ENCODE results near the gene TSPAN18. TPM values are rescaled to one million over a fixed set of nuclear protein-coding genes. Genes with fewer than 3 reads are reported as not detected.

Gene TSPAN18
- total RNA-seq, 2 experiments from 2014 or later, result 7.5 to 8.7 TPM

GRCh38 chr11:44787070-44787469 lies 60.3 kb downstream of the TSPAN18 start:
- H3K27me3 Mint-ChIP-seq (ENCODE audit: low read depth), result peaks cover 5% of the 10 kb centered on the region
- H3K9me3 Mint-ChIP-seq (ENCODE audit: insufficient read depth), result no peaks in the 10 kb centered on the region
- no peak for DNase-seq
- ATAC-seq, result no peak
- no peaks in the 10 kb centered on the region for H3K36me3 Mint-ChIP-seq (ENCODE audit: low read depth)
- H3K4me3 Mint-ChIP-seq, result no peak overlapping the region
- no peak overlapping the region for H3K27ac Mint-ChIP-seq
- CTCF ChIA-PET, result interaction anchor here (1.4 kb wide), 1 partner anchor 13 kb away, joined by 3 read pairs; no protein-coding TSS in a partner anchor
- no peaks in the 10 kb centered on the region for H3K4me1 Mint-ChIP-seq (ENCODE audit: low read depth)
- POLR2A ChIA-PET, result no interaction called here

- Mint-ChIP-seq H3K27me3 (ENCODE audit: low read depth) (peaks cover 5% of the 10 kb centered on the region), H3K4me1 (ENCODE audit: low read depth) (no peaks in the 10 kb centered on the region), H3K4me3 (no peak overlapping the region), H3K9me3 (ENCODE audit: insufficient read depth) (no peaks in the 10 kb centered on the region), H3K27ac (no peak overlapping the region), H3K36me3 (ENCODE audit: low read depth) (no peaks in the 10 kb centered on the region)
- ChIA-PET POLR2A (no interaction called here), CTCF (interaction anchor here (1.2 kb wide), 2 partner anchors 12 to 139 kb away, joined by 5 to 6 read pairs; no protein-coding TSS in a partner anchor)
- DNase-seq, result no peak
- no peak for ATAC-seq
These were observed 61.2 kb downstream of the TSPAN18 start for GRCh38 chr11:44787981-44788380.

DNA sequence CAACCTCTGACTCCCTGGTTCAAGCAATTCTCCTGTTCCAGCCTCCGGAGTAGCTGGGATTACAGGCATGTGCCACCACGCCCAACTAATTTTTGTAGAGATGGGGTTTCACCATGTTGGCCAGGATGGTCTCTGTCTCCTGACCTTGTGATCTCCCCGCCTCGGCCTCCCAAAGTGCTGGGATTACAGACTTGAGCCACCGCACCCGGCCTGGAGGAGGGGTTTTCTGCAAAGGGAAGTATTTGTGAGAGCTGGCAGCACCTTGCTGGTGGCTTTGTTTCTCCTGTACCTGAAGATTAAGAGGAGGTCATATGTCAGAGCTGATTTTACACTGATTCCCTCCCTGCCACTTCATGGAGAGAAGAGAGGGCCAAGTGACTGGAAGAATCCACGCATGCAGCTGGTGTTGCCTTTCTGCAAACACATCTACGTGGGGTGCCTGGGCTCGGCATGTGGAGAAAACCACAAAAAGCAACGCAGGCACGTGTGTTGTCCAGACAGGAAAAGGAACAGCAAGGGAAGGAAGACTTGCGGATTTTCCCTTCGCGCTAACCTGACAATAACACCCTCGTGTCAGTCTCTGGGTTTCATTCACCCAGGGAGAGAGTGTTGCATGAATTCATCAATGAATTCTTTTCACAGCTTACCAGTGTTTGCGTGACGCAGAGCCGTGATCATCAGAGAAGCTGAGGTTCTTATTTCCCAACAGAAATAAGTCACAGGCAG lies 61.9 kb downstream of the TSPAN18 start:
- H3K36me3 Mint-ChIP-seq (ENCODE audit: low read depth), result no peaks in the 10 kb centered on the region
- no peaks in the 10 kb centered on the region for H3K9me3 Mint-ChIP-seq (ENCODE audit: insufficient read depth)
- DNase-seq (no peak), ATAC-seq (no peak)
- no peak overlapping the region for H3K4me3 Mint-ChIP-seq
- peaks cover 5% of the 10 kb centered on the region for H3K27me3 Mint-ChIP-seq (ENCODE audit: low read depth)
- ChIA-PET POLR2A (no interaction called here), CTCF (interaction anchor here (0.9 to 1.2 kb wide), 4 partner anchors 13 to 138 kb away, joined by 3 to 6 read pairs (median 4); no protein-coding TSS in a partner anchor)
- no peak overlapping the region for H3K27ac Mint-ChIP-seq
- H3K4me1 Mint-ChIP-seq (ENCODE audit: low read depth), result no peaks in the 10 kb centered on the region

GRCh38 chr11:44789496-44789895 lies 62.7 kb downstream of the TSPAN18 start:
- Mint-ChIP-seq H3K27ac (no peak overlapping the region), H3K27me3 (ENCODE audit: low read depth) (peaks cover 5% of the 10 kb centered on the region), H3K4me3 (no peak overlapping the region), H3K9me3 (ENCODE audit: insufficient read depth) (no peaks in the 10 kb centered on the region), H3K36me3 (ENCODE audit: low read depth) (no peaks in the 10 kb centered on the region), H3K4me1 (ENCODE audit: low read depth) (no peaks in the 10 kb centered on the region)
- ChIA-PET CTCF (interaction anchor here (0.9 kb wide), 2 partner anchors 13 to 34 kb away, joined by 3 to 4 read pairs; no protein-coding TSS in a partner anchor), POLR2A (no interaction called here)
- no peak for ATAC-seq
- no peak for DNase-seq

DNA sequence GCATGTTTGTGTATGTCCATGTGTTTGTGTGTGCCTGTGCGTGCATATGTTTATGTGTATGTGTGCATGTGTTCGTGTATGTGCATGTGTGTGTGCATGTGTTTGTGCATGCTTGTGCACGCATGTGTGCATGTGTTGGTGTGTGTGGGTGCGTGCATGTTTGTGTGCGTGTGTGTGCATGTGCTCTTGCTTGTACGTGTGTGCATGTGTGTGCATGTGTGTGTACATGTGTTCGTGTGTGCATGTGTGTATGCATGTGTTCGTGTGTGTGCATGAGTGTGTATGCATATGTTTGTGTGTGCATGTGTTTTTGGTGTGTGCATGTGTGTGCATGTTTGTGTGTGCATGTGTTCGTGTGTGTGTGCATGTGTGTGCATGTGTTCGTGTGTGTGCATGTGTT lies 63.4 kb downstream of the TSPAN18 start:
- Mint-ChIP-seq H3K9me3 (ENCODE audit: insufficient read depth) (no peaks in the 10 kb centered on the region), H3K4me3 (no peak overlapping the region), H3K27me3 (ENCODE audit: low read depth) (peaks cover 5% of the 10 kb centered on the region), H3K36me3 (ENCODE audit: low read depth) (no peaks in the 10 kb centered on the region), H3K27ac (no peak overlapping the region), H3K4me1 (ENCODE audit: low read depth) (no peaks in the 10 kb centered on the region)
- CTCF ChIA-PET, result no interaction called here
- POLR2A ChIA-PET, result no interaction called here
- DNase-seq (no peak), ATAC-seq (no peak)

GRCh38 chr11:44791316-44791925 lies 64.7 kb downstream of the TSPAN18 start:
- no peak for DNase-seq
- ChIA-PET POLR2A (no interaction called here), CTCF (no interaction called here)
- H3K4me3 Mint-ChIP-seq, result no peak overlapping the region
- H3K27ac Mint-ChIP-seq, result no peak overlapping the region
- H3K36me3 Mint-ChIP-seq (ENCODE audit: low read depth), result no peaks in the 10 kb centered on the region
- H3K27me3 Mint-ChIP-seq (ENCODE audit: low read depth), result peaks cover 5% of the 10 kb centered on the region
- H3K9me3 Mint-ChIP-seq (ENCODE audit: insufficient read depth), result no peaks in the 10 kb centered on the region
- no peak for ATAC-seq
- no peaks in the 10 kb centered on the region for H3K4me1 Mint-ChIP-seq (ENCODE audit: low read depth)

GRCh38 chr11:44792171-44792570 lies 65.4 kb downstream of the TSPAN18 start:
- CTCF ChIA-PET, result interaction anchor here (1.6 kb wide), 1 partner anchor 119 kb away, joined by 4 read pairs; no protein-coding TSS in a partner anchor
- Mint-ChIP-seq H3K4me1 (ENCODE audit: low read depth) (no peaks in the 10 kb centered on the region), H3K27ac (no peak overlapping the region), H3K36me3 (ENCODE audit: low read depth) (no peaks in the 10 kb centered on the region), H3K4me3 (no peak overlapping the region), H3K9me3 (ENCODE audit: insufficient read depth) (no peaks in the 10 kb centered on the region), H3K27me3 (ENCODE audit: low read depth) (peaks cover 5% of the 10 kb centered on the region)
- ATAC-seq (no peak), DNase-seq (no peak)
- POLR2A ChIA-PET, result no interaction called here

DNA sequence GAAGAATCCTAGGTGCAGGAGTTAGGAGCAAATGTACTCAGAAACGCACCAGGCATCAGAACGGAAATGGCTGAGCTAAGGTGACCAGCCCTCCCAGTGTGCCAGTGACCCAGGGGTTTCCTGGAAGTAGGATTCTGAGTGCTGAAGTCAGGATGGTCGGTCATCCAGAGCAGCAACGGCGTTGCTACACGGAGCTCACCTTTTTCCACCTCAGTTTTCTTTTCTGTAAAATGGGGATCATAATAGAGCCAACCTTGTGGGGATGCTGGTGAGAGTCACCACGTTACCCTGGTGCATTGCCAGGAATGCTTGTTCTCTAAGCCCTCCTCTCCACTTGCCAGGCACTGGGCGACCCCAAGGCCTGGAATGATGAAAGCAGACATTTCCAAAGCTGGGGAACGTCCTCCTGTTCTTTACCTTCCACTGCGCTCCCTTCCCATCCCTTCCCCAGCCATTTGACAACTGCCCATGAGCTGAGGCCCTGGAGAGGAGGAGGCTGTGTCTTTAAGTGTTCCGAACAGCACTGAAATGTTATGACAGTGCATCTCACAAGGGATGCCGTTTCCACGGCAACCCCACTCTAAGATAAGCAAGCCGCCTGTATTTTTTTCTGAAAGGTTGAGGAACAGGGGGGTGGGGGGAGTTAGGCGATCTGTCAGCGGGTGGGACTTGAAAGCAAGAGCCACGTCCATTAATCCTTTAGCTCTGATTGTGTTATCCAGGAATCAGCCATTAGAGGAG lies 66.8 kb downstream of the TSPAN18 start:
- no peaks in the 10 kb centered on the region for H3K9me3 Mint-ChIP-seq (ENCODE audit: insufficient read depth)
- no peak overlapping the region for H3K27ac Mint-ChIP-seq
- no peaks in the 10 kb centered on the region for H3K36me3 Mint-ChIP-seq (ENCODE audit: low read depth)
- no peak overlapping the region for H3K4me3 Mint-ChIP-seq
- DNase-seq (no peak), ATAC-seq (no peak)
- no peaks in the 10 kb centered on the region for H3K4me1 Mint-ChIP-seq (ENCODE audit: low read depth)
- H3K27me3 Mint-ChIP-seq (ENCODE audit: low read depth), result peaks cover 8% of the 10 kb centered on the region
- POLR2A ChIA-PET, result no interaction called here
- CTCF ChIA-PET, result interaction anchor here (1.6 kb wide), 1 partner anchor 118 kb away, joined by 4 read pairs; no protein-coding TSS in a partner anchor

DNA sequence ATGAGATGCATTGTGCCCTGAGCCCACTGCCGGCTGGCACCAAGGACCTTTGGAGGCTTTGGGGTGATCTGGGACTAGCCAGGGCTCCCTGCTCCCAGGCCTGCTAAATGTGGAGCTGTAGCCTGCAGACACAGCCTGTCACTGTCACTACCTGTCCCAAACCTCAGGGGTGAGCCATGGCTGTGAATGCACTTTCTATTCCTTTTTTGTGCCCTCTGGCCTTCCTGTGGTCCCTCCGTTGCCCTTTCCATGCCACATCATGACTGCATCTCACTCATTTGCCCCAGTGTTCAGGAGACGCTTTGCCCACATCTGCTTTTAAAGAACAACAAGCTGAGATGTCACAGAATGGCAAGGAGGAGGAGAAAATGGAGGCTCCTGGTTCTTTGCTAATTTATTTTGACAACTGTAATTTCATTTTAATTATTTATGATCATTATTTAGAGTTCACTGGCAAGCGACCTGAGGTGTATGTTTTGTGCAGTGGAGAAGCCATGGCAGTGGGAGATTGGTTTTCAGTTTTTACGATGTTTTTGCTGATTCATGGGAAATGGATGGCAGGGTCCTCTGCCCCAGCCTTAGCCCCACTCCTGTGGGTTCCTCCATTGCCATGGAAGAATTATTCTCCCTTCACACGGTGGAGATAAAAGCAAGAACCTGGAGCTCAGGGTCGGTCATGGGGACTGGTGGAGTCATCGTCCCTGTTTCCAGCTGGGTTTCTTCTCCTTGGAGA lies 69.2 kb downstream of the TSPAN18 start:
- no peak for DNase-seq
- ChIA-PET CTCF (interaction anchor here (1.2 kb wide), 1 partner anchor 131 kb away, joined by 5 read pairs; no protein-coding TSS in a partner anchor), POLR2A (no interaction called here)
- H3K27ac Mint-ChIP-seq, result no peak overlapping the region
- H3K4me1 Mint-ChIP-seq (ENCODE audit: low read depth), result no peaks in the 10 kb centered on the region
- H3K4me3 Mint-ChIP-seq, result no peak overlapping the region
- H3K36me3 Mint-ChIP-seq (ENCODE audit: low read depth), result no peaks in the 10 kb centered on the region
- no peaks in the 10 kb centered on the region for H3K9me3 Mint-ChIP-seq (ENCODE audit: insufficient read depth)
- no peak for ATAC-seq
- peaks cover 3% of the 10 kb centered on the region for H3K27me3 Mint-ChIP-seq (ENCODE audit: low read depth)

GRCh38 chr11:44797051-44797450 lies 70.3 kb downstream of the TSPAN18 start:
- no peak overlapping the region for H3K27ac Mint-ChIP-seq
- ChIA-PET CTCF (no interaction called here), POLR2A (no interaction called here)
- no peak overlapping the region for H3K4me3 Mint-ChIP-seq
- no peaks in the 10 kb centered on the region for H3K9me3 Mint-ChIP-seq (ENCODE audit: insufficient read depth)
- peaks cover 7% of the 10 kb centered on the region for H3K27me3 Mint-ChIP-seq (ENCODE audit: low read depth)
- no peaks in the 10 kb centered on the region for H3K36me3 Mint-ChIP-seq (ENCODE audit: low read depth)
- no peak for ATAC-seq
- no peaks in the 10 kb centered on the region for H3K4me1 Mint-ChIP-seq (ENCODE audit: low read depth)
- DNase-seq, result no peak

GRCh38 chr11:44797886-44798606 lies 71.3 kb downstream of the TSPAN18 start:
- ATAC-seq (no peak), DNase-seq (no peak)
- Mint-ChIP-seq H3K36me3 (ENCODE audit: low read depth) (no peaks in the 10 kb centered on the region), H3K27me3 (ENCODE audit: low read depth) (peaks cover 10% of the 10 kb centered on the region), H3K4me3 (no peak overlapping the region), H3K4me1 (ENCODE audit: low read depth) (no peaks in the 10 kb centered on the region), H3K27ac (no peak overlapping the region), H3K9me3 (ENCODE audit: insufficient read depth) (no peaks in the 10 kb centered on the region)
- ChIA-PET CTCF (no interaction called here), POLR2A (no interaction called here)

Measured in activated CD8-positive, alpha-beta T cell treated with anti-CD3 and anti-CD28 coated beads, Interleukin-2, amount 10 ng/mL, durations not matched to agents 7 days and 5 days (primary cell).